Measurements from ENCODE around the gene MAPKAP1.

DNA sequence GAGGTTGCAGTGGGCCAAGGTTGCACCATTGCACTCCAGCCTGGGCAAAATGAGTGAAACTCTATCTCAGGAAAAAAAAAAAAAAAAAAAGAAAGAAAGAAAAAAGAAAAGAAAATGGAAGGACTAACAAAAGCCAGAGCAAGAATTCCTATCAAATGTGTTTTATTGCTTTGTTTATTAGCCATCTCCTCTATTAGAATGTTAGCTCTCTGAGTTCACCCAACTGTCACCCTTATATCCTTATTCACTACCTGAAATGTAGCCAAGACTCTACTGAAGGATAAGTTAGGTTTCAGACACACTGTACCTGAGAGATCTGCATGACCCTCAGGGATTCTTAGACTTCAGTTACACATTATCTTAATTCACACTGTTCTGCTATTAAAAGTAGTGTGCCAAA is 177.9 kb downstream of the MAPKAP1 start:
- TF ChIP-seq GATA2 (IDR thresholded peaks at IDR 0.05; ENCODE audit: low read depth, low read length) (no peak), GATA3 (IDR thresholded peaks at IDR 0.05; ENCODE audit: low read depth, low read length) (no peak)

Measured in SH-SY5Y (cell line).